GM12878 (cell line): ENCODE measurements around the gene CFAP74.

Source experiments
- ASH2L ChIP-seq: fragments of 300-600, 200-600 bp; sonication (generic); IDR thresholded peaks from 2 replicates; pipeline ENCODE4 v1.6.1; 2017; ENCODE audit warnings: low read depth, mild to moderate bottlenecking, borderline replicate concordance
- ATF2 ChIP-seq: IDR thresholded peaks from 2 replicates; pipeline ENCODE4 v1.6.1; 2012; ENCODE audit warnings: low read length, inconsistent platforms
- BCLAF1 ChIP-seq: fragments of 450-650 bp; IDR thresholded peaks from 2 replicates; pipeline ENCODE4 v1.6.1; 2017; ENCODE audit warnings: antibody characterized with exemption, mild to moderate bottlenecking, moderate library complexity
- CBX5 ChIP-seq: sonication (generic); IDR thresholded peaks from 2 replicates; pipeline ENCODE4 v1.6.1; 2016; ENCODE audit warnings: low read depth, moderate library complexity, mild to moderate bottlenecking, inconsistent platforms
- CTCF ChIP-seq, 3 experiments: IDR thresholded peaks in 2 of 3; conservative IDR thresholded peaks in 1 of 3; 2 replicates each; pipeline ENCODE4 v1.5.1; 2011; ENCODE audit warnings: low read depth in 3 of 3, low read length in 3 of 3, mild to moderate bottlenecking in 3 of 3, control low read depth in 2 of 3, moderate library complexity in 2 of 3, inconsistent platforms in 1 of 3, mixed read lengths in 1 of 3; ENCODE audit not compliant: control insufficient read depth in 2 of 3, insufficient read depth in 1 of 3; ENCODE audit errors: extremely low read depth in 1 of 3
- E2F8 ChIP-seq: fragments of 450-650 bp; IDR thresholded peaks from 2 replicates; pipeline ENCODE4 v1.6.1; 2018; ENCODE audit warnings: mild to moderate bottlenecking, low read depth, moderate library complexity; ENCODE audit not compliant: partially characterized antibody
- EZH2 ChIP-seq: IDR thresholded peaks from 2 replicates; pipeline ENCODE4 v1.6.1; 2012; ENCODE audit warnings: low read depth, mild to moderate bottlenecking, control low read depth, inconsistent platforms, low read length, borderline replicate concordance; ENCODE audit not compliant: control insufficient read depth
- MAX ChIP-seq: IDR thresholded peaks from 2 replicates; pipeline ENCODE4 v1.6.1; 2012; ENCODE audit warnings: low read depth, low read length, improper control_type of control experiment

GRCh38 chr1:2023187-2023586 is 19.6 kb upstream of the CFAP74 start:
- no peak for TF ChIP-seq E2F8
- TF ChIP-seq CTCF (IDR thresholded peaks at IDR 0.05 in 2 of 3, conservative IDR thresholded peaks at IDR 0.05 in 1 of 3; ENCODE audit: control insufficient read depth in 2 of 3, extremely low read depth in 1 of 3, insufficient read depth in 1 of 3, low read depth in 3 of 3, low read length in 3 of 3): no peak
- TF ChIP-seq BCLAF1: no peak
- no peak for TF ChIP-seq ASH2L
- TF ChIP-seq ATF2: no peak
- no peak for TF ChIP-seq EZH2
- no peak for TF ChIP-seq CBX5
- no peak for TF ChIP-seq MAX
